GM19463 (cell line): ENCODE results near the gene ADCY5.

Source experiments
- ATAC-seq: cut with Tn5 transposase; IDR thresholded peaks from one replicate; pipeline ENCODE4 v1.9.1; 2021; ENCODE audit warnings: mild to moderate bottlenecking, moderate library complexity; ENCODE audit not compliant: unreplicated experiment

The ADCY5 gene

DNA sequence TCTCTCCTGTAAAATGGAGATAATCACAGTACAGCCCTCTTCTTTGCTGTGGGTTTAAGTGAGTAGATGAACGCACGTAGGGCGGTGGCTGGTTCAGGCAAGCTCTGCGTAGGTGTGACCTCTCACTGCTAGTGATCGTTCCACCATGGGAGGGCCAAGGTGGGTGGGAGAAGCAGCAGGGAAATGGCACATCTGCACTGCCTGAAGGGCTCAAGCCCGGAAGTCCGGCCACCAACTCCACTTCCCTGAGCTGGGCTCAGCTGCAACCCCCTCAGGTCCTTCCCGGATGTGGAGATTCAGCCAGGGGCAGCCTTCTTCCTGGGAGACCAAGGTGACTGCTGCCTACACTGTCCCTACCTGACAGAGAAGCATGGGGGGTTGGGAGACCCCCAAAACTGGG is 102.9 kb downstream of the ADCY5 start:
- no peak for ATAC-seq

DNA sequence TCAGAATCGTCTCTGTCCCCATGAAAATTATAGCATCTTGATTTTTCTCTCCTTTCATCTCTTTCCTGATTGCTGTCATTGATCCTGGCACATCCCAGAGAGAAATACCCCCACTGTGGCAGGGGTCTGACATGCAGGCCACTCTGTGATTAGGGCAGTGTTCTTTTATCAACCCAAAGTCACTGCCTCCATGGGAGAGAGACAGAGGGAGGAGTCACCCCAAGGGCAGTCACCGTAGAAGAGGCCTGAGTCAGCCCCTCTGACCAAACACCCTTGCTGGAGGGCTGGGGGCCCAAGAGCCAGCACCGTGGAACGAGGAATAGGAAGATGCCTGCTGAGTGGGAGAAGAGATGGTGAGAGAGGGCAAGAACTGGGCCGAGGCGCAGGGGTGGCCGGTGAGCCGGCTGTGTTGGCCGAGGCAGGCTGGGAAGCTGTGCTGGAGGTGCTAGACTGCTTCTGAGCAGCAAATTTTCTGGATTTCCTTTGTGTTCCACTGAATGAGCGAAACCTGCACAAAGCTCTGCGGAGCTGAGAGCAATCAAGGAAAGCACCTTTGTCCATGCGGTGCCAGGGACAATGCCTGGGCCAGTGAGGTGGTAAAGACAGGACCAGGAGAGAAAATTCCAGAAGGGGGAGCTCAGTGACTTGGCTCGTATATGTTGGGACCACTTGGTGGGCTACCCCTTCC is 103.8 kb downstream of the ADCY5 start:
- ATAC-seq = no peak

DNA sequence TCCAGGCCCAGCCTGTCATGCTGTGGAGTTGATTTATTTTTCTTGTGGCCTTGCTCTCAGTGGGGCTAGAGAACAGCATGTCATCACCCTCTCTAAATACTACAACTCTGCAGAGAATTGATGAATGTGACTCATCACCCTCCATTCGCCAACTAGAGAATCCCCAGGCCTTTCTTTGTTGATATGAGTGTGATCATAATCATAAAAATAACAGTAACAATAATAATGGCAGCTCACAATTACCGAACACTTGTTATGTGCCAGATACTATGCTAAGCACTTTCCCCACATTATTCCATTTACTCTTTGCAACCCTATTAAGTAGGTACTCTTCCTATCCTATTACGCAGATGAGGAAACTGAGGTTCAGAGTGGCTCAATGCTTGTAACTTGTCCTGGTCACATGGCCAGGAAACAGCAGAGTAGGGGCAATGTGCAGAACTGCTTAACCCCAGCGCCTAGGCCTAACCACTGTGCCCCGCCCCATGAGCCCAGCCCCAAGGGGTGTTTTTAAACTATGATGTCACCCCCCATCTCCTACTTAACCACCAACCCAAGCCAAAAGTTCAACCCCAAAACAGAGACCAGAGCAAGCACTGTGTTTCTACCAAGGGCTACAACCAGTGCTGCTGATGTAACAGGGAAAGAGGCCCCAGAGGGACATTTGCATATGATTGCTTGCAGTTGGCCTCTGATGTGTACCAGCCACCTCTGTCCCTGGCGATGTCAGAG is 104.5 kb downstream of the ADCY5 start:
- no peak for ATAC-seq

DNA sequence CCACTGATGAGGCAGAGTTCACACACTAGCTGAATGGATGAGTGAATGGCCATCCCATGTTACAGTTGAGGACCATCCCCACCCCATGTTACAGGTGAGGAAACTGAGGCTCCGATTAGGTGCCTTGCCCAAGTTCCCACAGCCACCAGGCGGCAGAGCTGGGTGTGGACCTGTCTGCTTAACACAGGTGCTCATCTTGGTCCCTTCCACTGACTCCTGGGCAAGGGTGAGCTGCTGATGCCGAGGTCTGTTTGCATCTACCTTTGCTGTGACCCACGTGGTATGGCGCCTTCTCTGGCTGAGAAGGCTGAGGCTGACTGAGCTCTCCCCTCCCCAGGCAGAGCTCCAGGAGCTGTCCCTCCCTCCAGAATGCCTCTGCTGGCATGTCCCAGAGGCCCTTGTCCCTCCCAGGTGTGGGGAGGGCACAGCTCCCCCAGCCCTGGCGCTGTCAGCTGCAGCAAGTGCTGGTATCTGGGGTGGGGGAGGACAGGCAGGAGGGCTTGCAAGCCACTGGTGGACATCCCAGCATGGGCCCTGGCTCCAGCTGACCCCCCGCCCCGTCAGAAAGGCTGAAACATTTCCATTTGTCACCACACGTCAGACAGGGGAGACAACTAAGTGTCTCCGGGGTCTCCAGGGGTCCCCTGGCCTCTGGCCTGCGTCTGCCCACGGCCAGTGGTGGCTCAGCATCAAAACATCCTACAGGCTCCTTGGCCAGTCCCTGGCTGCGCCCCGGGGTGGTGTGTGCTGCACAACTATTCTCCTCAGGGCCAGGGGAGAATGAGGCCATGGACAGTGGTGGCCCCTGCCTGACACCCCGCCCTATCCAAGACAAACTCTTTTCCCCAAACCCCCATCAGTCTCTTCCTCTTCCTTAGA is 105.4 kb downstream of the ADCY5 start:
- no peak for ATAC-seq

DNA sequence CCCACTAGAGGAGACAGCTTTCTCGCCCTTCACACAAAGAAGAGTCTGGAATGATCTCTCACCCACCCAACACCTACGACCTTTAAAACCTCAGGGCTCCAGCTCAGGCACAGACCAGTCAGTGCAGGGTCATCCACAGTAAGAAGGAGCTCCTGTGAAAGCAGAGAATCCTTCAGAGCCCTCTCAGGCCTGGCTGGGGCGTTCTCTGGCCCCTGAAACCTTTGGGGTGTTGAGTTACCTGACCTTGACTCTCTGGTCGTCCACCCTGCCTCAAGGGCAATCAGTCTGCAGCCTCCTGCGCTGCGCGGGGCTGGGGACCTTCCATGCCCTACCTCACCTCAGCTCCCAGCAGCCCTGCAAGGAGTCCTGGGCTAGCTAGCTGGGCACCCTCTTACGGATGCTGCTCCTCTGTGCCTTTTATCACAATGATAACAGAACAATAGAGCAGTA is 106.2 kb downstream of the ADCY5 start:
- ATAC-seq = no peak

DNA sequence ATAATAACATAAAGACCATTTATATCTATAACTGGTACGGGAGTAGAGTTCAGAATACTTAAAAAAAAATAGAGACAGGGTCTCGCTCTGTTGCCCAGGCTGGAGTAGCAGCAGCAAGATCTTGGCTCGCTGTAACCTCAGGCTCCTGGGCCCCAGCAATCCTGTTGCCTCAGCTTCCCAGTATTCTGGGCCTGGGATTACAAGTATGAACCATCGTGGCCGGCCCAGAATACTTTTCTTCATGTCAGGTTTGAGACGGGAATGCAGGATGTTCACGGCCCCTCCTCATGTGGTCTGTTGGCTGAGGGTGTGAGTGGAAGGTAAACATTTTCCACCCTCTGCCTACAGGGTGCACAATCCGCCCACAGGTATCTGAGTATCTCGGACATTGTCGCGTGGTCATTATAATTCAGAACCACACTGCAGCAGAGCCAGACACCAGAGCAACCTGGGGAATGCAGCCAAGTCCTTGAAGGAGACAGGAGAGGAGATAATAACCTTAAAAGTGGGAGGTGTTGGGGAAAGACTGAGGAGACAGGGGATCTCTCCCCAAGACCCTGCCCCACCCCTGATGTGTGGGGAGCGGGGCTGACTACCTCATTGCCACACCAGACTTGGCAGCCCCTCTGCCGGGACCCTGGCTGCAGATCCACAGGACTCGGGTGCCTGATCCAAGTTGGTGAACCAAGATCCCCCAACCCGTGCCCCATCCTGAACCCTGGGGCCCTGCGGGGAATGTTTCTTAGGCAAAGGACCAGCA is 106.8 kb downstream of the ADCY5 start:
- no peak for ATAC-seq

DNA sequence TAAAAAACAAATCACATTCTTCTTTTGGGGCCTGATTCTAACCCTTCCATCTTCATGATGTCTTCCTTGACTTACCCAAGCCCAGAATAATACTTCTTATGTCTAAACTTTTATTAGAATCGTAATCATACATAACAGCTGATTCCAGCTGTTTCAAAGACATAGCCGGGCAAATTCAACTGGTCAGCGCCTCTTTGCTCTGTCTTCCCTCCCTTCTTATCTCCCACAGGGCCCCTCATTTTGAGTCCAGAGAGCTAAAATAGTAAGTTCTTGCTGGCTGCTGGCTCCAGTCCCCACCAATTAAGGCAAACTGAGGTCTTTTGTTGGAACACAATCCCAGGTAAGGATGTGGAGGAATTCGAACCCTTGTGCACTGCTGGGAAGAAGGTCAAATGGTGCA is 108.6 kb downstream of the ADCY5 start:
- no peak for ATAC-seq

DNA sequence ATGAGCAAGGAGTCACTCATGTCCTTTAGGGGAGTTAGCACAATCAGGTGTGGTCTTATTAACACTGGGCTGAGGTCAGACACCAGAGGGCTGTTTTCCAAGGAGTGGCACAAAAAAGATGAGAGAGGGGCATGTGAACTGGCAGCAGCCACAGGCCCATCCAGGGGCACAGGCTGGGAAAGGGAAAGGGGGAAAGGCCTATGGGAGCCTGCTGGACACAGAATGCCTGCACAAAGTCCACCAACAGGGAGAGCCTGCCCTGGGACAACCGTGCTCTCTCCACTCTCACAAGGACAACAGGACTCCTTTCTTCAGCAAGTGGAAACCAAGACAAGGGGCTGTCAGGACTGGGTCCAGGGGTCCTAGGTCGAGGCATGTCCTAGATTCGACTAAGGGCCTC is 109.6 kb downstream of the ADCY5 start:
- no peak for ATAC-seq

DNA sequence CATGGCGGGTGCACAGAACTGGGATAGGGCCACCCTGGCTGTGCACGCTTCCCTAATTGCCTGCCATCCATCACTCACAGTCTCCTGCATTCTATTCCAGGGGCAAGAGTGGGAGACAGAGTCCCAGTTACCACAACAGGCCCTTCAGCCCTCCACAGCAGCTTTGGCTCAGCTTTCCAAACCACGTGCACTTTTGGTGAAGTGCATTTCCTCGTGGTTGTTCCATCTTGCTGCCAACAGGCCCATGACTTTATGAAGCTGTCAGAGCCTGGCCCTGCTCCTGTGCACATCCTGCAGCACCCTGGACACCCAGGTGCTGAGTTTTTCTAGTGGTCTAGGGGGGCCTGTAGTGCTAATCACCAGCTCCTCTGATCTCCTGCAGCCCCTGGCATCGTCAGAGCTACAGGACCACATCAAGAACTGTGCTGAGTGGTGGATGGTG is 110.2 kb downstream of the ADCY5 start:
- no peak for ATAC-seq

DNA sequence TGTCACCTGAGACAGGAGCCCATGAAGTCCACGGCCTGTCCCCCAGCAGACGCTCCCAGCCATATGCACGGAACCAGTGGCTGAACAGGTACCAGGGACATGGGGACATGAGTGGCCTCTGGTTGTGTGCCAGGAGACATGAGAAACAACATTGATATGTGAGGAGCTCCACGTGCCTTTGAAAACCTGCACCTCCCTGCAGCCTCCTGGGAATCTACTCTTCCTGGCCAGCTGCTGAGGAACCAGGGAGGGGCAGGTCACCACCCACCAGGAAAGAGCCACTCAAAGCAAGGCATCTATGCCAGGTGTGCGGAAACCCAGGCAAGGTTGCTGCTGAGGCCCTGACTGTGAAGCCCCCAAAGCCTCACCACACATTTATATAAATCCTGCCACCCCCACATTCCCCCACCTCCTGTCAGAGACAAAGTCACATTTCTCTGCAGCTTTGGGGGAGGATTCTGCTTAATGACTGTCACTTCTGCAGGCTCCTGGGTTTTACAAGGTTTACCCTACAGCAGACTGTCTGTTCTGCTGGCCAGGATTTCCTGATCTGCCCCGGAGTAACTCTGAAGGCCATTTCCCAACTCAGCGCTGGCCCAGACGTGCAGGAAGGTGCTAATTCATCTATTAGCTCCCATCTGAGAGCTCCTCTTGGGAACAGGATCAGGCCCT is 110.8 kb downstream of the ADCY5 start:
- no peak for ATAC-seq

DNA sequence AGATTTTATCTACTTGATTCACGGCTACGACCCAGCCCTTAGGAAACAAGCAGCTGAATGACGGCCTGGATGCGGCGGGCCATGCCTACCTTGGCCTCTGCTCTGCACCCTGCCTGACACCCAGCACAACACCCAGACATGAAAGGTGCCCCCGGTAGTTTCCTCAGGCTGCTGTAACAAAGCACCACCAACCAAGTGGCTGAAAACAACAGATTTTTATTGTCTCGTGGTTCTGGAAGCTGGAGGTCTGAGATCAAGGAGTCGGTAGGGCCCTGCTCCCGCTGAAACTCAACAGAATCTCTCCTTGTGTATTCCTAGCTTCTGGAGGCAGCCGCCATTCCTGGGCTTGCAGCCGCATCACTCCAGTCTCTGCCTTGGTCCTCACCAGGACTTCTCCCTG is 111.7 kb downstream of the ADCY5 start:
- no peak for ATAC-seq

DNA sequence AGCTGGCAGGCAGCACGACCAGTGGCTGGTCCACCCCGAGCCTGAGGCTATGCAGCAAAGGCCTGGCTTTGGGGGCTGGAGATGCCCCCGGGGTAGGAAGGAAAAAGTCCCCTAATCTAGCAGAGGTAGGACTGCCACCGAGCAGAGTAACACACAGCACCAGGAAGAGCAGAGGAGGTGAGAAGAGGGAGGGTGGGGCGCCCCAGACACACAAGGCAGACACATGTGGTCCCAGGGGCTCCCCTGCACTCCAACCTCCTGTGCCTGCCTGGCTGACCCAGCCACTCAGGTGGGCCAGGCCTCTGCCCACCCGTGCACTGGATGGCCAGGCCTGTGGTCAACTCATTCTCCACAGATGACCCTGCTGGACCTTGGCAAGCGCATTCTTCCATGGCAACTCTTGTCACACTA is 112.4 kb downstream of the ADCY5 start:
- no peak for ATAC-seq

DNA sequence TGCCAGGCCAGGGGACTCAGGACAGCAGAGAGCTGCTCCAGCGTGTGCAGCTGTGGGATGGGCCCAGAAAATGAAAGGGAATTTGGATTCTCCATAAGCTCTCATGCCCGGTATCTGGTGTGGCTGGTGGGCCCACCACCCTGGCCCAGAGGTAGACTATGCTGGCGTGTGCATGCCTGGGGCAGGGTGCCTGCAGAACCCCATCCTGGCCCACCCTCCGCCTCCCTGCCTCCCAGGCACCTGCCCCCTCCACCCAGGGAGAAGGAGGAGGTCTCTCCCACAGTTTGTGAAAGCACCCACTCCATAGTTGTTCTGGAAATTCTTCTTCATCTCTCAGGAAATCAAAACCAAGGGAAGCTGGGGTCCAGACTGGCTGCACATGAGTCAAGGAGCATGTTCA is 112.9 kb downstream of the ADCY5 start:
- no peak for ATAC-seq

DNA sequence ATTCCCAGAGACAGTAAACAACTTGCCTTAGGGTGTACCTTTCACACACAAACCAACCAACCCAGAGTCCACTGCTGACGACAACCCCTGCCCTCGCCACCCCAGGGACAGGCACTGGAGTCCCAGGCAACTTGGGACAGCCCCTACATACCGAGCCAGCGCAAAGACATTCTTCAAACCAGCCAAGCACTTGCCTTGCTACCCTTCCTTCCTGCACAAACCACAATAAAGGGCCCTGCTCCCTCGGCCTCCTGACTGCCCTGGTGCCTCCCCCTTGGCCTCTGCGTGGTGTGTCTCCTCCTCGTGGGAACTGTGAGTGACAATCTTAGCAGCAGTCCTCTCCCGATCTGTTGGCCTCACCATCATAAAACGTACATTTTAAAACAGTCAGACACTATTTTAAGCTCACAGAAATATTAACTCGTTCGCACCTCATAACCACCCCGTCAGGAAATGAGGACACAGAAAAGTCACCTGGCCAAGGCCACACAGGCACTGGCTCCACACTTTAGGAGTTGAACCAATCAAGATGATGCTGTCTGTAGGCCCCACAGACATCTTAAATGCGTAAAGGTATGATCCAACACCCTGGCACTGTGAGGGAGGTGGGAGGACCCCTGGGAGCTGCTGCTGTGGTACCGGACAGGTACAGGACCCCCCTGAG is 113.8 kb downstream of the ADCY5 start:
- ATAC-seq = peak; percentile 74

DNA sequence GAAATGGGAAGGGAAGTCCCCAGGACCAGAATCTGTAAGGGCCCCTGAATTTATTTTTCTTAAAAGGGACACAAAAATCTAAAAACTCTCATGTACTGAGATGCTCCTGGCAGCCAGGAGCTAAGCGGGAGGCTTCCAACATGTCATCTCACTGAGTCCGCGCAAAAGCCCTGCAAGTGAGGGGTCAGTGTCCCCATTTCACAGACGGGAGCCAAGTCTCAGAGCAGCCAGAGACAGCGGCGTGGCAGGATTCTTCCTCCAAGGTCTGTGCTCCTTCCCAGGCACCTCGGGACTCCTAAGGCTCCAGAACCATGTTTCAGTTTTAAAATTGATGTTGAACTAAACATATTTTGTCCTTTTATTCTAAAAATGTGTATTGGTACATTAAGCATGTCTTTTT is 114.8 kb downstream of the ADCY5 start:
- no peak for ATAC-seq

DNA sequence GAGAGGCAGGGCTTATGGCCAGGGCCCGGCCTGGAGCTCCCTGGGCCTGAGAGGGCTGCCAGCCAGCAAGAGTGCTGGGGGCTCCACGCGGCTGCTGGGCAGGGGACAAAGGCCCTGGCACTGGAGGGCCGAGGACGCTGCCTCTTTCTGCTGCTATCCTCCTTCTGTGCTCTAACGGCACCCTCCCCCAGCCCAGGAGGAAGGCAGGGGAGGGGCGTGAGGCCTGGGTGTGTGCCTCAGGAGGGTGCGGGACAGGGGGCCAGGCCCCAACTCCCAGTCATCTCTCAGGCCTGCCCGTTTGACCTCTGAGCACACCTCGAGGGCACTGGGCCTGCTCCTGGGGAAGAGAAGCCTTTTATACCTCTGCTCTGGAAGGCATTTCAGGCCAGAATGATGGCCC is 115.5 kb downstream of the ADCY5 start:
- ATAC-seq = no peak

DNA sequence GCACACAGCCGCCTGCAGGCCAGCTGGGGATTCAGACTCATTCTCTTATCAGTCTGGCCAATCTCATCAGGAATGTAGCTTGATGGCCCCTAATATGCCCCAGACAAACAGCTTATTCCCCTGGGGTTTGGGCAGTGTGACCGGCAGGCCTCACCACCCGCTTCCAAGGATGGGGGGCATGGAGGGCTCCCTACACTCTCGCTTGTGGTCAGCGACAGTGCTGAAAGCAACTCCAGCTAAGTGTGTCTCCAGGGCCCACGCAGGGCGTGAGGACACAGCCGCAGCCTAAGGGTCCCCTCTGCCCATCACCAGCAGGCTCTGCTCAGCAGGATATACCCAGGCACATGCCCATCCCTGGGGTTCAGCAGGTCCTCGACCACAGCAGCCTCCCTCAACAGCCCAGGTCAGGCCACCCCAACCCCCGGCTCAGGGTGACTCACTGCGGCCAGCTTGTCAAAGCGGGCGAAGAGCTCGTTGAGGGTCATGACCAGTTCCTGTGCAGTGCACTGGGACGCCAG is 116.7 kb downstream of the ADCY5 start:
- ATAC-seq = no peak

DNA sequence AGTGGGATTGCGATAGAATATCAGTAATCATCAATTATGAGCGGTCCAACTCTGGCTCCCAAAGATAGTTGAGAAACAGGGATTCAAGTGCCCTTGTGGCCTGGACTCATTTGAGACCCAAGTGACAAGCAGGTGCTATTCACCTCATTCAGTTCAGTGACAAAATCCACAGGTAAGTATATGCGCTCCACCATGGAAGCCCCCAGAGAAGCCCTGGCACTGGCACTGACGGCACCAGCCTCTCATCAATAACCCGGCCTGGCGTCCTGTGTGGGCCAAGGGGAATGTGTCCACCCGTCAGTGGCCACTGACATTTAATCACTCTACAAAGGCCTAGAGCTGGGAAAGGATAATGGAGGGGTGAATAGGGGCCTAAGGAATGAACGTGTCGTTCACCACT is 117.2 kb downstream of the ADCY5 start:
- no peak for ATAC-seq

DNA sequence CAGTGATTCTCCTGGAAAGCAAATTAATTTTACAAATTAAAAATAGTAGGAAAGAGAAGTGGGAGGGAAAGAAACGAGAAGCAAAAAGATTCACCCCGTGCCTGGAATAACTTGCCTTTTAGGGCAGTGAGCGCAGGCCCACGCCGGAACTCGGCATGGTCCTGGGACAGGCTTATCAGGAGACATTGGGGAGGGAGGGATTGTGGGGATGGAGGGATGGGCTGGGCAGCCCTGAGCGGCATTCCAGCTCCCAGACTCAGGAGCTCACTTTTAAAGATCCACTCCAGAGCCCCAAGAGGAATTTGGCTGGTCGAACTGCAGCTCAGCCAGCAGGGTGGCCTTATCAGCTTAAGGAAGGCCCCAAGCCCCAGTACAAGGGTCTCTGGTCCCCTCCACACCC is 117.9 kb downstream of the ADCY5 start:
- ATAC-seq = no peak
